ENCODE measurements around the gene CNTNAP4. TPM values are rescaled to one million over a fixed set of nuclear protein-coding genes. Genes with fewer than 3 reads are reported as not detected.

Gene CNTNAP4
- total RNA-seq, 1 experiment from 2014 or later: not detected

DNA sequence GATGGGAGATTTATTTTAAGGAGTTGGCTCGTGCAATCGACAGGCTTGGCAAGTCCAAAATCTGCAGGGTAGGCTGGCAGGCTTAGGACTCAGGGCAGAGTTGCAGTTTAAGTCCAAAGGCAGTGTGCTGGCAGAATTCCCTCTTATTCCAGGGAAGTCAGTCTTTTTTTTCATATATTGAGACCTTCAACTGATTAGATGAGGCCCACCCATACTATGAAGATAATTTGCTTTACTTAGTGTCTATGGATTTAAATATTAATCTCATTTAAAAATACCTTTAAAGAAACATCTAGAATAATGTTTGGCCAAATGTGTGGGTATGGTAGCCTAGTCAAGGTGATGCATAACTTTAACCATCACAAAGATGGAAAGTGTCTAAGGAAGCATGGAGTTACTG lies 99.8 kb downstream of the CNTNAP4 start:
- no peaks in the 10 kb centered on the region for H3F3A ChIP-seq (ENCODE audit: insufficient read depth, low read depth)
- no peaks in the 10 kb centered on the region for H3K27me3 ChIP-seq (ENCODE audit: insufficient read depth, low read depth)
- CTCF ChIA-PET: no interaction called here
- no peaks in the 10 kb centered on the region for H3K36me3 ChIP-seq (ENCODE audit: low read depth)
- POLR2A ChIA-PET (ENCODE audit: unreplicated experiment): no interaction called here
- H4K20me1 ChIP-seq (ENCODE audit: insufficient read depth): no peaks in the 10 kb centered on the region
- no TSS peak for BruUV-seq (replicated peaks)
- no peak overlapping the region for H3K4me2 ChIP-seq
- H3K79me2 ChIP-seq (ENCODE audit: low read depth): no peaks in the 10 kb centered on the region
- H3K9me3 ChIP-seq (ENCODE audit: insufficient read depth, low read depth): no peaks in the 10 kb centered on the region
- H3K4me3 ChIP-seq: no peak overlapping the region
- intact Hi-C loops (cut with micrococcal nuclease; ENCODE audit: unreplicated experiment): no loop called here
- H3K27ac ChIP-seq: no peak overlapping the region
- H3K9me2 ChIP-seq (ENCODE audit: insufficient read depth): no peaks in the 10 kb centered on the region
- no peak overlapping the region for H2AFZ ChIP-seq
- TF ChIP-seq, protein P1, sequence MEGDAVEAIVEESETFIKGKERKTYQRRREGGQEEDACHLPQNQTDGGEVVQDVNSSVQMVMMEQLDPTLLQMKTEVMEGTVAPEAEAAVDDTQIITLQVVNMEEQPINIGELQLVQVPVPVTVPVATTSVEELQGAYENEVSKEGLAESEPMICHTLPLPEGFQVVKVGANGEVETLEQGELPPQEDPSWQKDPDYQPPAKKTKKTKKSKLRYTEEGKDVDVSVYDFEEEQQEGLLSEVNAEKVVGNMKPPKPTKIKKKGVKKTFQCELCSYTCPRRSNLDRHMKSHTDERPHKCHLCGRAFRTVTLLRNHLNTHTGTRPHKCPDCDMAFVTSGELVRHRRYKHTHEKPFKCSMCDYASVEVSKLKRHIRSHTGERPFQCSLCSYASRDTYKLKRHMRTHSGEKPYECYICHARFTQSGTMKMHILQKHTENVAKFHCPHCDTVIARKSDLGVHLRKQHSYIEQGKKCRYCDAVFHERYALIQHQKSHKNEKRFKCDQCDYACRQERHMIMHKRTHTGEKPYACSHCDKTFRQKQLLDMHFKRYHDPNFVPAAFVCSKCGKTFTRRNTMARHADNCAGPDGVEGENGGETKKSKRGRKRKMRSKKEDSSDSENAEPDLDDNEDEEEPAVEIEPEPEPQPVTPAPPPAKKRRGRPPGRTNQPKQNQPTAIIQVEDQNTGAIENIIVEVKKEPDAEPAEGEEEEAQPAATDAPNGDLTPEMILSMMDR (conservative IDR thresholded peaks at IDR 0.05): no peak
- TF ChIP-seq EZH2 (IDR thresholded peaks at IDR 0.05; ENCODE audit: low read depth): no peak
- H3K4me1 ChIP-seq (replicated peaks; ENCODE audit: insufficient read depth): no peaks in the 10 kb centered on the region
- no peak for DNase-seq

DNA sequence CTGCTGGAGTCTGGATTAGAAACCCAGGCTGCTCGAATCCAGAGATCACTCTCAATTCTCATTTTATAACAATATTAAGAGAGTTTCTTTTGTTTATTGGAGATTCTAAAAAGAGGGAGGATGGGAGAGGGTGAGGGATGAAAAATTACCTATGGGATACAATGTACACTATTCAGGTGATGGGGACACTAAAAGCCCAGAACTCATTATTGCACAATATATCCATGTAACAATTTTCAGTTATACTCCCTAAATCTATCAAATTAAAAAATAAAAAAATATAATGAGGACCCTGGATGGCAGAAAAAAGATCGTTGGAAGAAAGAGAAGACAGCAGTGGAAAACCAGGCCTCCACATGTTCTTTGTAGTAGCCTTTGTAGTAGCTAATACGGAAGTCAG lies 100.8 kb downstream of the CNTNAP4 start:
- H3K9me2 ChIP-seq (ENCODE audit: insufficient read depth): no peaks in the 10 kb centered on the region
- ChIA-PET CTCF (no interaction called here), POLR2A (ENCODE audit: unreplicated experiment) (no interaction called here)
- no peak overlapping the region for H3K27ac ChIP-seq
- no peak for DNase-seq
- no peaks in the 10 kb centered on the region for H3K4me1 ChIP-seq (replicated peaks; ENCODE audit: insufficient read depth)
- TF ChIP-seq EZH2 (IDR thresholded peaks at IDR 0.05; ENCODE audit: low read depth): no peak
- TF ChIP-seq, protein P1 (conservative IDR thresholded peaks at IDR 0.05): no peak
- no peak overlapping the region for H2AFZ ChIP-seq
- no peaks in the 10 kb centered on the region for H3F3A ChIP-seq (ENCODE audit: insufficient read depth, low read depth)
- H4K20me1 ChIP-seq (ENCODE audit: insufficient read depth): no peaks in the 10 kb centered on the region
- no TSS peak for BruUV-seq (replicated peaks)
- no peaks in the 10 kb centered on the region for H3K27me3 ChIP-seq (ENCODE audit: insufficient read depth, low read depth)
- no peaks in the 10 kb centered on the region for H3K36me3 ChIP-seq (ENCODE audit: low read depth)
- H3K9me3 ChIP-seq (ENCODE audit: insufficient read depth, low read depth): no peaks in the 10 kb centered on the region
- intact Hi-C loops (cut with micrococcal nuclease; ENCODE audit: unreplicated experiment): no loop called here
- no peak overlapping the region for H3K4me2 ChIP-seq
- no peak overlapping the region for H3K4me3 ChIP-seq
- H3K79me2 ChIP-seq (ENCODE audit: low read depth): no peaks in the 10 kb centered on the region

DNA sequence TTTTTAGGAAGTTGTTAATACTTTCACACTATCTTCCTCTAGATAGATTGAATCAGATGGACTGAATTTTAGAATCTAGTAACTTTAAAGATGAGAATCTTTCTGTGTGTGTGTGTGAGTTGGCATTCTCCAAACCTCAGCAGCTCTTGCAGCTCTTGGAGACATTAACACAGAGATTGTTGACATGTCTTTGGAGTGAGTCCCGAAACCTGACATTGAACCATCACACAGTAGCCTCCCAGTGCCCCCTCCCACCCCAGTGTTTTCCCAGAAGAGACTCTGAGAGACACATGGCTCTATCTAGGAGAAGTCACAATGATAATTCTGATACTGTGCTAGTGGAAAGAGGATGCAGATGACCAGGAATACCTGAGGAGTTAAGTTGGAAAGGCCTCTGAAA lies 103.9 kb downstream of the CNTNAP4 start:
- Histone ChIP-seq H4K20me1 (ENCODE audit: insufficient read depth) (no peaks in the 10 kb centered on the region), H3K4me3 (no peak overlapping the region), H3F3A (ENCODE audit: insufficient read depth, low read depth) (no peaks in the 10 kb centered on the region), H3K9me2 (ENCODE audit: insufficient read depth) (no peaks in the 10 kb centered on the region), H3K79me2 (ENCODE audit: low read depth) (no peaks in the 10 kb centered on the region), H3K27ac (no peak overlapping the region), H3K9me3 (ENCODE audit: insufficient read depth, low read depth) (no peaks in the 10 kb centered on the region), H3K4me1 (replicated peaks; ENCODE audit: insufficient read depth) (no peaks in the 10 kb centered on the region), H3K27me3 (ENCODE audit: insufficient read depth, low read depth) (no peaks in the 10 kb centered on the region), H3K4me2 (no peak overlapping the region), H2AFZ (no peak overlapping the region), H3K36me3 (ENCODE audit: low read depth) (no peaks in the 10 kb centered on the region)
- intact Hi-C loops (cut with micrococcal nuclease; ENCODE audit: unreplicated experiment): no loop called here
- BruUV-seq (replicated peaks): no TSS peak
- no peak for TF ChIP-seq EZH2 (IDR thresholded peaks at IDR 0.05; ENCODE audit: low read depth)
- TF ChIP-seq, protein P1 (conservative IDR thresholded peaks at IDR 0.05): no peak
- POLR2A ChIA-PET (ENCODE audit: unreplicated experiment): no interaction called here
- CTCF ChIA-PET: no interaction called here
- DNase-seq: no peak
